ENCODE measurements around the gene IGFLR1. TPM values are rescaled to one million over a fixed set of nuclear protein-coding genes. Genes with fewer than 3 reads are reported as not detected.

Gene IGFLR1
- polyA plus RNA-seq, 1 donor from 2014 or later = 4.6 TPM

GRCh38 chr19:35722897-35723296 lies 19.4 kb downstream of the IGFLR1 start:
- no peak overlapping the region for H3K4me2 ChIP-seq (ENCODE audit: low read length)
- no peaks in the 10 kb centered on the region for H3K9me2 ChIP-seq (ENCODE audit: insufficient read depth, low read length)
- no peaks in the 10 kb centered on the region for H3K27me3 ChIP-seq (ENCODE audit: insufficient read depth, low read depth, low read length)
- H3K9ac ChIP-seq (ENCODE audit: low read length) = no peak overlapping the region
- no peak overlapping the region for H2AFZ ChIP-seq (ENCODE audit: low read depth, low read length)
- no peaks in the 10 kb centered on the region for H3K36me3 ChIP-seq (ENCODE audit: insufficient read depth, low read length)
- no peak overlapping the region for H3K4me3 ChIP-seq (ENCODE audit: low read length)
- H4K20me1 ChIP-seq (ENCODE audit: insufficient read depth) = no peaks in the 10 kb centered on the region
- H3K27ac ChIP-seq (ENCODE audit: low read length) = no peak overlapping the region
- H3F3A ChIP-seq (ENCODE audit: insufficient read depth, low read length, poor library complexity, severe bottlenecking) = no peaks in the 10 kb centered on the region
- H3K9me3 ChIP-seq (ENCODE audit: low read length) = no peaks in the 10 kb centered on the region
- H3K79me2 ChIP-seq (replicated peaks; ENCODE audit: insufficient read depth, low read length) = peaks cover 22% of the 10 kb centered on the region
- TF ChIP-seq TAF1 (IDR thresholded peaks at IDR 0.05; ENCODE audit: low read depth) = no peak

GRCh38 chr19:35722461-35722860 lies 19.8 kb downstream of the IGFLR1 start:
- peaks cover 22% of the 10 kb centered on the region for H3K79me2 ChIP-seq (replicated peaks; ENCODE audit: insufficient read depth, low read length)
- H3K27ac ChIP-seq (ENCODE audit: low read length) = no peak overlapping the region
- no peak overlapping the region for H2AFZ ChIP-seq (ENCODE audit: low read depth, low read length)
- H3K9me3 ChIP-seq (ENCODE audit: low read length) = no peaks in the 10 kb centered on the region
- no peak overlapping the region for H3K4me3 ChIP-seq (ENCODE audit: low read length)
- no peaks in the 10 kb centered on the region for H3K9me2 ChIP-seq (ENCODE audit: insufficient read depth, low read length)
- no peaks in the 10 kb centered on the region for H3K36me3 ChIP-seq (ENCODE audit: insufficient read depth, low read length)
- H3F3A ChIP-seq (ENCODE audit: insufficient read depth, low read length, poor library complexity, severe bottlenecking) = no peaks in the 10 kb centered on the region
- no peaks in the 10 kb centered on the region for H4K20me1 ChIP-seq (ENCODE audit: insufficient read depth)
- no peak overlapping the region for H3K9ac ChIP-seq (ENCODE audit: low read length)
- TF ChIP-seq TAF1 (IDR thresholded peaks at IDR 0.05; ENCODE audit: low read depth) = no peak
- TF ChIP-seq CTCF (IDR thresholded peaks at IDR 0.05; ENCODE audit: poor library complexity, severe bottlenecking) = no peak
- TF ChIP-seq REST (IDR thresholded peaks at IDR 0.05; ENCODE audit: borderline replicate concordance) = no peak
- H3K27me3 ChIP-seq (ENCODE audit: insufficient read depth, low read depth, low read length) = no peaks in the 10 kb centered on the region
- no peak overlapping the region for H3K4me2 ChIP-seq (ENCODE audit: low read length)

- TF ChIP-seq SMC3 (conservative IDR thresholded peaks at IDR 0.05; ENCODE audit: poor library complexity) = no peak
- H3F3A ChIP-seq (ENCODE audit: insufficient read depth, low read length, poor library complexity, severe bottlenecking) = no peaks in the 10 kb centered on the region
- H3K27me3 ChIP-seq (ENCODE audit: insufficient read depth, low read depth, low read length) = no peaks in the 10 kb centered on the region
- H3K36me3 ChIP-seq (ENCODE audit: insufficient read depth, low read length) = no peaks in the 10 kb centered on the region
- peaks cover 22% of the 10 kb centered on the region for H3K79me2 ChIP-seq (replicated peaks; ENCODE audit: insufficient read depth, low read length)
- H3K4me2 ChIP-seq (ENCODE audit: low read length) = no peak overlapping the region
- H2AFZ ChIP-seq (ENCODE audit: low read depth, low read length) = no peak overlapping the region
- no peaks in the 10 kb centered on the region for H3K9me3 ChIP-seq (ENCODE audit: low read length)
- no peaks in the 10 kb centered on the region for H4K20me1 ChIP-seq (ENCODE audit: insufficient read depth)
- H3K27ac ChIP-seq (ENCODE audit: low read length) = no peak overlapping the region
- H3K9ac ChIP-seq (ENCODE audit: low read length) = no peak overlapping the region
- H3K9me2 ChIP-seq (ENCODE audit: insufficient read depth, low read length) = no peaks in the 10 kb centered on the region
- H3K4me3 ChIP-seq (ENCODE audit: low read length) = no peak overlapping the region
Observed at GRCh38 chr19:35721374-35721773, 20.9 kb downstream of the IGFLR1 start.

GRCh38 chr19:35720648-35721047 lies 21.6 kb downstream of the IGFLR1 start:
- Histone ChIP-seq H2AFZ (ENCODE audit: low read depth, low read length) (no peak overlapping the region), H3K27me3 (ENCODE audit: insufficient read depth, low read depth, low read length) (no peaks in the 10 kb centered on the region), H3K9me3 (ENCODE audit: low read length) (no peaks in the 10 kb centered on the region), H3K4me3 (ENCODE audit: low read length) (no peak overlapping the region), H3K36me3 (ENCODE audit: insufficient read depth, low read length) (no peaks in the 10 kb centered on the region), H3K4me2 (ENCODE audit: low read length) (no peak overlapping the region), H3K9ac (ENCODE audit: low read length) (no peak overlapping the region), H4K20me1 (ENCODE audit: insufficient read depth) (no peaks in the 10 kb centered on the region), H3K27ac (ENCODE audit: low read length) (no peak overlapping the region), H3K9me2 (ENCODE audit: insufficient read depth, low read length) (no peaks in the 10 kb centered on the region), H3F3A (ENCODE audit: insufficient read depth, low read length, poor library complexity, severe bottlenecking) (no peaks in the 10 kb centered on the region), H3K79me2 (replicated peaks; ENCODE audit: insufficient read depth, low read length) (peaks cover 22% of the 10 kb centered on the region)
- TF ChIP-seq EZH2 (IDR thresholded peaks at IDR 0.05; ENCODE audit: borderline replicate concordance, insufficient read depth, low read length, poor library complexity, severe bottlenecking) (no peak), TAF1 (IDR thresholded peaks at IDR 0.05; ENCODE audit: low read depth) (no peak), EP300 (conservative IDR thresholded peaks at IDR 0.05; ENCODE audit: poor library complexity, severe bottlenecking) (no peak), SMC3 (conservative IDR thresholded peaks at IDR 0.05; ENCODE audit: poor library complexity) (no peak), RAD21 (conservative IDR thresholded peaks at IDR 0.05) (no peak), CTCF (IDR thresholded peaks at IDR 0.05; ENCODE audit: poor library complexity, severe bottlenecking) (no peak)
